Stimulated activated CD4-positive, alpha-beta T cell treated with anti-CD3 and anti-CD28 coated beads, Interleukin-2, amount 100 ng/mL, for 24 hours (primary cell): ENCODE measurements around the gene CPE.

Experiments
- DNase-seq, 2 donors: peaks; one replicate each; pipeline ENCODE4 v3.0.0-alpha.2; 2020

Gene CPE

GRCh38 chr4:165516281-165516833 lies 137.5 kb downstream of the CPE start:
- DNase-seq, result no peak

- DNase-seq, result no peak
Measured at GRCh38 chr4:165517216-165517615, 138.4 kb downstream of the CPE start.

DNA sequence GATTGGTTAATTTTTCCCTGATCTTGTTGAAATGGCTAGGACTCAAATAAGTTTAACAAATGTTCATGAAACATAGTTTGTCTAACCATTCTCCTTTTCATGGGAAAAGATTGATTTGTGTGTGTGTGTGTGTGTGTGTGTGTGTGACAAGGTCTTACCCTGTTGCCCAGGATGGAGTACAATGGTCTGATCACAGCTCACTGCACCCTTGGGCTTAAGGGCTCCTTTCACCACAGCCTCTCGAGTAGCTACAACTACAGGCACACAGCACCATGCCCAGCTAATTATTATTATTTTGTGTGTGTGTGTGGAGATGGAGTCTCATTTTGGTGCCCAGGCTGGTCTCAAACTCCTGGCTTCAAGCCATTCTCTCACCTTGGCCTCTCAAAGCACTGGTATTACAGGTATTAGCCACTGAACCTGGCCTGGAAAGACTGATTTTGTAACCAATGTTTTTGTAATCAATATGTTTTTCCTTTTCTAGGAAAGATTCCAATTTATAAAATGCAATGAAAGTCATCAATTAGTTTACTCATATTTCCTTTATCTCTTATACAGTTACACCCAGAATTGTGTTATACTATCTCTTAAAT lies 139.3 kb downstream of the CPE start:
- DNase-seq, result no peak

DNA sequence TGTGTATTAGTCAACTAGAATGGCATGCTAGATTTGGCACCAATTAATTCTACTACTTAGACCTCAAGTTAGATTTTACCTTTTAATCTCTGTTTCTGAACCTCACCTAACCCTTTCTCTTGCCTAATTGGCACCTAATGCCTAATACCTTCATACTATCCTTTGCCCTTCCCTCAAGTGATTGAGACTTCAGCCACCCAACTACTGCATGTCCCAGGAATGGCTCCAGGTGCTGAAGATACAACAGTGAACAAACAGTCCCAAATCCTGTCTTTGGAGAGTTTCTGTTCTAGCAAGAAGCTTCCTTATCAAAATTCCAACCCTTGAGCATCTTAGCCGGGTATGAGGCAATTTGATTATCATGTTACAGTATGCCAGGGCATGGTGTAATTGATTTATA lies 139.9 kb downstream of the CPE start:
- DNase-seq, result no peak

GRCh38 chr4:165519591-165519990 lies 140.8 kb downstream of the CPE start:
- DNase-seq, result no peak

DNA sequence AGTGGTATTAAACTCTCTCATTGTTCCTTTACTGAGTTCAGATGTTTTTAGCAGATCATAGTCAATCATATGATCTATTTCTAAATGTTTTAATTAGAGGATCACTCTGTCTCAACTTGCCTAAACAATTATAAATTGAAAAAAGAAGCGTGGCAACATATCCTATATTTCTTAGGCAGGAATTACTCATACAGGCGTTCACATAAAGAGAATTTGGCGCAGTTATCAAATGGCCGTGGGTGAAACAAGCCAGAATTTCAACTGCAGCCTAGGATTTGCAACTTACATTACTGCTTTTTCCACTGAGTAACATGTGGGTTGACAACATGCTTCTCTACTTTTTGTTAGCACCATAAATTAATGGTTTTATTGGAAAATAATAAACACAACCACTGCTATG lies 141.3 kb downstream of the CPE start:
- no peak for DNase-seq

- no peak for DNase-seq
Measured at GRCh38 chr4:165522050-165522449, 143.2 kb downstream of the CPE start.

DNA sequence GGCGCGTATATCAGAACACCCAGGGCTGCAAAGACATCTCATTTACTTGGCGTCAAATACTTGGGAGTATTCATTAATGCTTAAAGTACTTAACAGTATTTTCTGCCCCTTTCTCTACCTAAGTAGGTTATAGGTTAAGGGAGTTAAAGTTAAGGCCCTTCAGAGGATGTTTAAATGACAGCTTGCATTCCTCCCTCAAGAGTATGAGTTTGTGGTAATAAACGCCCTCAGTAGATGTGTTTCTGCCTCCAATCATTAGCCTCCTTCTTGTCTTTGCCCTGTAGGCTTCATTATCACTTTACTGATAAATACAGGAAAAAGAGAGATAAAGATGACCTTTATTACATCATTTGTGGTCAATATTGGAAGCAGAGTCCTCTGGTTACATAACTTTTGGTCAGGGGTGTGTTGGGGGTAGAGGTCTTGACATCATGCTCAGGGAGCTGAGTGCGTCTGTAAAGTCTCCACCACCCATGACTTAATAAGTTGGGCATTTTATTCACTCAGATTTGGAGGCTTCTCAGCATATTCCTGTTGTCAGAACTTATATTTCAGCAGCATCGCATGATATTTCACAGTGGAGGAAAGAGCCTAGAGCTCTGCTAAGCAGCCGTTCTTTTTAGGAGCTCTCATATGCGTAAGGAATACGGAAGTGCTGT lies 145.9 kb downstream of the CPE start:
- DNase-seq, result no peak

- no peak for DNase-seq
Measured at GRCh38 chr4:165532976-165533375, 154.2 kb downstream of the CPE start.

DNA sequence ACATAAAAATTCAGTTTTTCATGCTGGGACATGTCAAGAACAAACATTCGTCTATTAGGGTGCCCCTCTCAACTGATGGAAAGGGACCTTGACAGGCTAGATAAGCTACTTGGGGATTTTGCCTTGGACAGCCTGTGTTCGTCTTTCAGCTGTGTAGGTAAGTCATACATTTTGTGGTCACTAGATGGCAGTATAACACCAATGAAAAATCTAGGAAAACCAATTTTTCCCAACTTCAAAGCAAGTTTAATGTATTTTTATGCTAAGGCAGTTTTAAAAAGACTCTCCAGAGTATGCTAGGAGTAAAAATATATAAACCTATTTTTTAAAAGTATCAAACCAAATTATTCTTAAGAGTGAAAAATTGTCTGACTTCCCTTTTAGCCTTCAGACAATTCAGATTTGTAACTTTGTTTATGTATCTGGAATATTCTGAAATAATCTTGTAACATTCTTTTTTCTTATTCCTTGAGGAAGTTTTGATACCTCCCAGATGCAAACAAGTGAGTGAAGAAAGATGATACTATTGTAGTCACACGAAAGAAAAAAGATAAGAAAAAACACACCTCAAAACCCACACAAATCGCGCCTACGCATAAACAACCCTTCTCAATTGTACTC lies 158.3 kb downstream of the CPE start:
- DNase-seq, result no peak

- DNase-seq, result no peak
Measured at GRCh38 chr4:165539801-165540200, 161.0 kb downstream of the CPE start.

DNA sequence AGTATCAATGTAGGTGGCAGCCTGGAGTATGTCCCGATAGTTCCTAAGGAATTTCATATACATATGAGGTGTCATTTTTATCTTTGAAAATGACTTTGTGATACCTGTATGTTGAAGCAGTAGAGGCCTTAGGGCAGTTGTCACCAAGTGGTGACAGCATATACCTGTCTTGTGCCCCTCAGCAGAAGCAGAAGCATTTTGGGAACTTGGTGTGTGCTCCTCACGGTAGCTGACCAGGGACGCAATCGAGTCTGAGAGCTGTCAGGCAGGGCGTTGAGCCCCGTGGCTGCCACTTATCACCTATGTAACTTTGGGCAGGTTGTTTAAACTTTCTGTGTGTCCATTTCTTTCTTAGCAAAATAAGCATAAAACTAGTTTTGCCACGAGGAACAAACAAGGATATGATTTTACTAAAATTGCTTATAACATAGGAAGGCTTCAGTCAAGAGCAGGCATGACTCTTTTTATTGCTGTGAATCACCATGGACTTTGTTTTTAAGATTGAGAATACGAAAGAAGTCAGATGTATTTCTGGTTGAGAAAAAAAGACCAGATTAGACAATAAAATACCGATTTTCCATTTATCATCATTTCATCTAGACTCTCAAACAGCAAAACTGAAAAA lies 161.5 kb downstream of the CPE start:
- no peak for DNase-seq

- DNase-seq, result no peak
Measured at GRCh38 chr4:165541851-165542459, 163.1 kb downstream of the CPE start.

DNA sequence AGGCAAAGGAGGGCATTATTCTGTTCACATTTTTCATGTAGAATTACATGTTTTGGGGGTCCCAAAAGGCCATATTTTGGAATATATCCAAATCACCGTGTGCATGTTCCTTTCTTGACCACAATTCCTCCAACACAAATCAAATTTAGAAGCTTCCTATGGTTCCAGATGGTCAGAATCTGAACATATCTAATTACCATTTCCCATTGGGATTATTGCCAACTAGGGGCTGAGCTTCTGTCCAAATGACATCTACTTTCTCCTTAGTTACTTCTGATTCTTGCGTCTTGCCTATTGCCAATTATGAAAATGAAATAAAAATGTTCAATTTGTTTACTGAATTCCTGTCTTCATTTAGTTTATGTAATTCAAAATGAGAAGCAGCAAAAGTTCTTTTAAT lies 163.7 kb downstream of the CPE start:
- no peak for DNase-seq
